HS-27A (cell line): Measurements from ENCODE around the gene TOMM6.

Experiments
- DNase-seq: peaks from one replicate; pipeline ENCODE4 v3.0.0-alpha.2; 2012; ENCODE audit warnings: low read depth, missing footprints

TOMM6 gene

DNA sequence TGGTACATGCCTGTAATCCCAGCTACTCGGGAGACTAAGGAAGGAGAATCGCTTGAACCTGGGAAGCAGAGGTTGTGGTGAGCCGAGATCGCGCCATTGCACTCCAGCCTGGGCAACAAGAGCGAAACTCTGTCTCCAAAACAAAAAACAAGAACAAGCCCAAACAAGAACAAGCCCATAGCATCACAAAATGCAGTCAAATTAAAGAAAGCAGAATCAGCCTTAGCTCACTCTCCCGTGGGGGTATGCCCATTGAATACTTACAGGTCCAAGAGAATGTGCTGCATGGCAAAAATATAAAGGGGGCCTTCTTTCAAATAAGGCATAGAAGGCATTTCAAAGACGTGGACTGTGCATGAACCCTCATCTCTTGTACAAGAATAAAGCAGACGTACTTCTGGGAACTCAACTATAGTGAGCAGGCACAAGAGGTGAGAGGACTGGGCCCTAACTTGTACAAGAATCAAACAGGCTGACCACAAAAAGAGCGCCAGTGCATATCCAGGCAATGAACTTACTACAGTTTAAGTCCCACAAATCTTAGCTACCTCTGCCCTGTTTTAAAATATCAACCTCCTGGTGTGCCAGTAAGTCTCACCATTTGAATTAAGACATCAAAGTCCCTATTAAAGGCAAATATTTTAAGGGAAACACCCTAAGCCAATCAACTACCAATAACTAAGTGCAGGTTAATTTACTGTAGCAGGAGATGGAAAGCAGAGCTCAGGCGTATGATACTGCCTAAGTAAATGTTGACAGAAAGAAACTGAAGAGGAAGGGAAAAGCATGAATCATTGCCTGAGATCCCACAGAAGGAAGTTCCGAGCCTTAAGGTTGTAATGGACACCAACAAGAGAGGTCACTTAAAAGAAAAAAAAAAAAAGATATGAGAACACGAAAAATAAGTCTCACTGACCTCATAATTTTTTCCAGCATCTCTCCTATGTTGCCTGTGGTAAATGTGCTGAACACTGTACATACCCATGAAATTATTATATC, 37.4 kb downstream of the TOMM6 start:
- no peak for DNase-seq

DNA sequence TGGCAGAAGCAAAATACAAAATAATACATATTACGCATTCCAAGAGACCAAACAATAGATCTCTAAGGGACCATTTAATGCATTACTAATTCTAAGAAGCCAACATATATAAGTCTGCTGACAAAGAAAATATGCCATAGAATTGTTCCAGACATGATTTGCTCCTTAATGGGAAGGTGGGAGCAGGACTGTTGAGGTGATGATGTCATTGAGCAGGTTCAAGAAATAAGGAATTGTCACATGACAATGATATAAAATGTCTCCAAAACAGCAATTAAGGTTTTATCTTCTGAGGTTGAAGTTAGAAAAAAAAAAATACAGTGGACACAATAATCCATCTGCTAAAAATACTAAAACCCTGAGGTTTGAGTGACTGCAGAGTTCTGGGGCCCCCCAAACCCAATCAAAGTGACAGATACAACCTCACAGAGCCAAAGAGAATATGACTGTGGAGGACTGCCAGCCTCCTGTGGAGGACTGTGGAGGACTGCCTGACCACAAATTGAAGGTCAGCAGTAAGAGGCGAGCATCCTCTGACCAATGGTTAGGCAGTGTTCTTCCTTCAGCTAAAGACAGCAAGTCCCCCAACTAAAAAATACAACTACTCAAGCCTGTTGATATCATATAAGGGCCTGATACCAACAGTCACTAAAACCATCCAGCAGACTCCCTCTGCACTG, 39.0 kb downstream of the TOMM6 start:
- DNase-seq = no peak

DNA sequence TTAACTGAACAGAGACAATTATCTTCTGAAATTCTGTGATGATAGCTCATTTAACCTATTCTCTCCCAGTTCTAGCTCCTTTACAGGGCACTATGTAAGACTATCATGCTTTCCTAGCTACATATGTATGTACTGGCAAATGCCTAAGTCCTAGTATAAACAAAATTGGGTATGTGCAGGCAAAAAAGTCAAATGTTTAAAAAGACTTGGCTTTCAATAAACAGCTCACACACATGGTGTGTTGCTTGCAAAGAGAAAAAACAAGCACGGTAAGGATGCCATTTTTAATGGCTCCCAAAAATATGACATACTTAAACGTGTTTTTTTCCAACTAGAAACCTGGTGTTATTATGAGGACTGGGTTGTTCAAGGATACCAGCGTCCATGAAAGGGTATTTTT, 44.8 kb downstream of the TOMM6 start:
- no peak for DNase-seq

DNA sequence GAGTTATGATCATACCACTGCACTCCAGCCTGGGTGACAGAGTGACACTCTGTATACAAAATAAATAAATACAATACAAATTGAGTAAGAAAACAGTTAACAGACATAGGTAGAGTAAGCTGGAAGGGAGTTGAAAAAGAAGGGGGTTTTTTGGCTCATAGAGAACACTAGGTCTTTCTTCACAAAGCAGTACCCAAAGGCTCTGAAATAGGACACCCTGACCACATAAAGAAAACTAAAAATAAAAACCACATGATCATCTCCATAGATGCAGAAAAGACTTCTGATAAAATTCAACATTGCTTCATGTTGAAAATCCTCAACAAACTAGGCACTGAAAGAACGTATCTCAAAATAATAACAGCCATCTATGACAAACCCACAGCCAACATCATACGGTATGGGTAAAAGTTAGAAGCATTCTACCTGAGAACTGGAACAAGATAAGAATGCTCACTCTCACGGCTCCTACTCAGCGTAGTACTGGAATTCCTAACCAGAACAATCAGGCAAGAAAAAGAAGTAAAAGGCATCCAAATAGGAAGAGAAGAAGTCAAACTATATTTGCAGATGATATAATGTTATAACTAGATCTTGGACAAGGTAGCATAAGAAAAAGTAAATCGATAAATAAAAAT, 48.6 kb downstream of the TOMM6 start:
- DNase-seq = no peak

DNA sequence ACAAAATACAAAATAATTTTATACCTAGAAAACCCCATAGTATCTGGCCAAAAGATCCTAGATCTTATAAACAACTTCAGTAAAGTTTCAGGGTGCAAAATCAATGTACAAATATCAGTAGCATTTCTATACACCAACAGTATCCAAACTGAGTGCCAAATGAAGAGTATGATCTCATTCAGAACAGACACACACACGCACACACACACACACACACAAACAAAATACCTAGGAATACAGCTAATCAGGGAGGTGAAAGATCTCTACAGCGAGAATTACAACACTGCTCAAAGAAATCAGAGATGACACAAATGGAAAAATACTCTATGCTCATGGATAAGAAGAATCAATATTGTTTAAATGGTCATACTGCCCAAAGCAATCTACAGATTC, 49.2 kb downstream of the TOMM6 start:
- no peak for DNase-seq
